Common myeloid progenitor, CD34-positive (primary cell): ENCODE data around the gene AK9.

ENCODE experiments used
- CTCF ChIA-PET: fragments of 350-600 bp; sonication (Branson Sonifier 250); formaldehyde crosslinking; loops from one replicate; lab custom pipeline; 2021; ENCODE audit warnings: antibody characterized with exemption; lab: Charles Lee
- POLR2A ChIA-PET: fragments of 350-600 bp; sonication (Branson Sonifier 250); formaldehyde crosslinking; loops from one replicate; lab custom pipeline; 2021; ENCODE audit warnings: antibody characterized with exemption; lab: Charles Lee
- DNase-seq, 3 donors: peaks; one replicate each; pipeline versions ENCODE4 v3.0.0 to v3.0.0-alpha.2; 2013
- H3K27ac ChIP-seq, 2 experiments: 1 replicate in 1 of 2; 2 replicates in 1 of 2; pipeline ENCODE4 v1.7.0; 2013; ENCODE audit warnings: inconsistent platforms in 2 of 2, low read length in 2 of 2, mild to moderate bottlenecking in 2 of 2, low read depth in 1 of 2, moderate library complexity in 1 of 2; ENCODE audit not compliant: severe bottlenecking in 2 of 2, insufficient read depth in 1 of 2, poor library complexity in 1 of 2
- H3K27me3 ChIP-seq, 5 experiments: replicated peaks in 2 of 5; 1 replicate in 3 of 5; 2 replicates in 2 of 5; pipeline versions ENCODE4 v1.6.1 to v1.7.0; 2013; ENCODE audit warnings: low read length in 4 of 5, mild to moderate bottlenecking in 2 of 5, moderate library complexity in 2 of 5, inconsistent platforms in 1 of 5; ENCODE audit not compliant: insufficient read depth in 5 of 5, control insufficient read depth in 4 of 5
- H3K36me3 ChIP-seq, 4 experiments: 1 replicate in 2 of 4; 2 replicates in 2 of 4; pipeline versions ENCODE4 v1.6.1 to v1.7.0; 2013; ENCODE audit warnings: low read length in 3 of 4, control low read depth in 1 of 4, mild to moderate bottlenecking in 1 of 4; ENCODE audit not compliant: control insufficient read depth in 4 of 4, insufficient read depth in 4 of 4
- H3K4me1 ChIP-seq, 4 experiments: 1 replicate in 3 of 4; 2 replicates in 1 of 4; pipeline versions ENCODE4 v1.6.1 to v1.7.1; 2013; ENCODE audit warnings: low read length in 3 of 4, mild to moderate bottlenecking in 3 of 4, control low read depth in 1 of 4, inconsistent platforms in 1 of 4, moderate library complexity in 1 of 4; ENCODE audit not compliant: control insufficient read depth in 4 of 4, insufficient read depth in 4 of 4; ENCODE audit errors: control extremely low read depth in 1 of 4
- H3K4me3 ChIP-seq, 7 experiments: 1 replicate in 4 of 7; 2 replicates in 3 of 7; pipeline versions ENCODE4 v1.5.1 to v1.7.0; 2013; ENCODE audit warnings: mild to moderate bottlenecking in 7 of 7, low read length in 6 of 7, moderate library complexity in 6 of 7, inconsistent platforms in 2 of 7, low read depth in 2 of 7, control low read depth in 1 of 7; ENCODE audit not compliant: insufficient read depth in 4 of 7, control insufficient read depth in 1 of 7; ENCODE audit errors: extremely low read depth in 1 of 7
- H3K9me3 ChIP-seq, 5 experiments: 1 replicate in 4 of 5; 2 replicates in 1 of 5; pipeline versions ENCODE4 v1.6.1 to v1.7.1; 2013; ENCODE audit warnings: low read length in 4 of 5, mild to moderate bottlenecking in 2 of 5, inconsistent platforms in 1 of 5, low read depth in 1 of 5, moderate library complexity in 1 of 5; ENCODE audit not compliant: control insufficient read depth in 4 of 5, insufficient read depth in 2 of 5; ENCODE audit errors: control extremely low read depth in 1 of 5
- WGBS: methylation state at CpG from one replicate; pipeline ENCODE4 v1.1.5; 2013; ENCODE audit not compliant: insufficient coverage; 5-methylcytosine and 5-hydroxymethylcytosine counted together

AK9 gene

DNA sequence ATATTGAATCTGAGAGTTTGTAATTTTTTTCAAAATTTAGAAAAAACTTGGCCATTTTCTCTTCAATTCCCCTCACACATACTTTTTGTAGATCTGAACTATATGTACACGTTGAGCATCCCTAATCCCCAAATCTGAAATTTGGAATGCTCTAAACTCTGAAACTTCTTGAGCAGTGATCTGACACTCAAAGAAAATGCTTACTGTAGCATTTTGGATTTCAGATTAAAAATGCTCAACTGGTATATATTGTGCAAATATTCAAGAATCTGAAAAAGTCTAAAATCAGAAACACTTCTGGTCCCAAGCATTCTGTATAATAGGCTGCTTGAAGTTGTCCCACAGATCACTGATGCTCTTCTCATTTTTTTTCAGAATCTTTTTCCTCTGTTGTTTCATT is 129.2 kb downstream of the AK9 start:
- 100% methylated on average over 1 of the region's 1 CpG for WGBS
- Histone ChIP-seq H3K4me3 (no peak overlapping the region), H3K27me3 (no peaks in the 10 kb centered on the region), H3K36me3 (peaks cover 0 to 4% (median 0%) of the 10 kb centered on the region in 4 experiments), H3K27ac (no peak overlapping the region), H3K4me1 (no peaks in the 10 kb centered on the region), H3K9me3 (peaks cover 0 to 9% (median 1%) of the 10 kb centered on the region in 5 experiments)
- POLR2A ChIA-PET = no interaction called here
- DNase-seq = no peak
- CTCF ChIA-PET = no interaction called here

GRCh38 chr6:109531446-109531845 is 159.6 kb downstream of the AK9 start:
- H3K4me3 ChIP-seq = no peak overlapping the region
- POLR2A ChIA-PET = no interaction called here
- H3K9me3 ChIP-seq = no peaks in the 10 kb centered on the region
- CTCF ChIA-PET = interaction anchor here (1.4 kb wide), 1 partner anchor 644 kb away, joined by 3 read pairs; no protein-coding TSS in a partner anchor
- 94% methylated on average over 3 of the region's 6 CpGs for WGBS
- no peaks in the 10 kb centered on the region for H3K36me3 ChIP-seq
- no peaks in the 10 kb centered on the region for H3K4me1 ChIP-seq
- DNase-seq = no peak
- H3K27ac ChIP-seq = no peak overlapping the region
- no peaks in the 10 kb centered on the region for H3K27me3 ChIP-seq

GRCh38 chr6:109527989-109528388 is 163.0 kb downstream of the AK9 start:
- WGBS = 100% methylated on average over 2 of the region's 3 CpGs
- Histone ChIP-seq H3K27ac (no peak overlapping the region), H3K27me3 (no peaks in the 10 kb centered on the region), H3K9me3 (peaks cover 0 to 12% (median 3%) of the 10 kb centered on the region in 5 experiments), H3K4me1 (no peaks in the 10 kb centered on the region), H3K4me3 (no peak overlapping the region), H3K36me3 (no peaks in the 10 kb centered on the region)
- ChIA-PET CTCF (interaction anchor here (1.2 to 5.1 kb wide), 4 partner anchors 163 to 863 kb away, joined by 3 to 28 read pairs (median 14); partner anchors contain the start of genes AK9 and FIG4), POLR2A (no interaction called here)
- DNase-seq = peak in 2 of 3 donors; percentile 18 to 19

- DNase-seq = peak; percentile 74 to 84 (median 78)
- no peak overlapping the region for H3K27ac ChIP-seq
- H3K4me3 ChIP-seq = no peak overlapping the region
- H3K36me3 ChIP-seq = no peaks in the 10 kb centered on the region
- CTCF ChIA-PET = interaction anchor here (0.7 to 5.1 kb wide), 9 partner anchors 12 to 864 kb away, joined by 3 to 28 read pairs (median 3); partner anchors contain the start of genes AK9 and FIG4
- H3K27me3 ChIP-seq = no peaks in the 10 kb centered on the region
- POLR2A ChIA-PET = no interaction called here
- H3K9me3 ChIP-seq = peaks cover 0 to 12% (median 4%) of the 10 kb centered on the region in 5 experiments
- WGBS = 50% methylated on average over 4 of the region's 7 CpGs
- no peaks in the 10 kb centered on the region for H3K4me1 ChIP-seq
Measured at GRCh38 chr6:109526905-109527628, 163.9 kb downstream of the AK9 start.

GRCh38 chr6:109524129-109524528 is 166.9 kb downstream of the AK9 start:
- no peaks in the 10 kb centered on the region for H3K4me1 ChIP-seq
- H3K4me3 ChIP-seq = no peak overlapping the region
- ChIA-PET POLR2A (no interaction called here), CTCF (no interaction called here)
- no peaks in the 10 kb centered on the region for H3K27me3 ChIP-seq
- H3K9me3 ChIP-seq = peaks cover 0 to 17% (median 4%) of the 10 kb centered on the region in 5 experiments
- H3K27ac ChIP-seq = no peak overlapping the region
- H3K36me3 ChIP-seq = no peaks in the 10 kb centered on the region
- peak in 1 of 3 donors; percentile 31 for DNase-seq

- H3K4me3 ChIP-seq = no peak overlapping the region
- H3K9me3 ChIP-seq = peaks cover 0 to 17% (median 4%) of the 10 kb centered on the region in 5 experiments
- no peaks in the 10 kb centered on the region for H3K36me3 ChIP-seq
- WGBS = 100% methylated on average over 1 of the region's 2 CpGs
- no peak for DNase-seq
- no peaks in the 10 kb centered on the region for H3K27me3 ChIP-seq
- no peak overlapping the region for H3K27ac ChIP-seq
- CTCF ChIA-PET = no interaction called here
- no peaks in the 10 kb centered on the region for H3K4me1 ChIP-seq
- POLR2A ChIA-PET = no interaction called here
Measured at GRCh38 chr6:109523478-109523877, 167.5 kb downstream of the AK9 start.

DNA sequence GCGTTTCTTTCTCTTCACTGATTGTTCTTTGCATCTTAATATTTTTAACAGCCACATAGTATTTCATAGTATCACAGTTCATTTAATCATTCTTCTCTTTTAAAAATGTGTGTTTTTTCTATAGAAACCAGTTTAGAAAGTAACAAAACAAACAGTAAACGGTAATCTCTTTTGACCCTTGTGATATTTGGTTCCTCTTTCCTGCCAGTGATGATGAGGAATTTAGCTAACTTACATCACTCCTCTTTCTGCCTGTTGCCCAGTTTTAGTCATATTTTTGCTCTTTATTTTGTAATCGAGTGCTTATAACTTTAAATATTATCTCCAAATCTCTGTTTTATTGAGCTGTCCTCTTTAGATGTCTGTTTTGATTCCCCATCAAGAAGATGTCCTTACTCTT is 169.9 kb downstream of the AK9 start:
- no peaks in the 10 kb centered on the region for H3K27me3 ChIP-seq
- H3K4me1 ChIP-seq = peaks cover 3 to 18% (median 12%) of the 10 kb centered on the region in 4 experiments
- DNase-seq = peak in 2 of 3 donors; percentile 64
- ChIA-PET CTCF (interaction anchor here (0.7 to 1.0 kb wide), 3 partner anchors 10 to 518 kb away, joined by 3 to 4 read pairs (median 3); no protein-coding TSS in a partner anchor), POLR2A (interaction anchor here (0.6 kb wide), 1 partner anchor 36 kb away, joined by 4 read pairs; no protein-coding TSS in a partner anchor)
- H3K27ac ChIP-seq = no peak overlapping the region
- H3K36me3 ChIP-seq = no peaks in the 10 kb centered on the region
- no peak overlapping the region for H3K4me3 ChIP-seq
- H3K9me3 ChIP-seq = peaks cover 0 to 17% (median 4%) of the 10 kb centered on the region in 5 experiments
- WGBS = 88% methylated on average over 1 of the region's 3 CpGs
